GM21381 (cell line): Measurements from ENCODE around the gene ZDHHC6.
"Not testable (repeated sequence)": the region's sequence is repeated elsewhere in the genome, so short reads cannot be mapped to it uniquely, and the experiment has no call there.

ENCODE experiments used
- ATAC-seq: cut with Tn5 transposase; IDR thresholded peaks from one replicate; pipeline ENCODE4 v1.9.1; 2021; ENCODE audit warnings: mild to moderate bottlenecking, moderate library complexity; ENCODE audit not compliant: unreplicated experiment

Gene ZDHHC6

DNA sequence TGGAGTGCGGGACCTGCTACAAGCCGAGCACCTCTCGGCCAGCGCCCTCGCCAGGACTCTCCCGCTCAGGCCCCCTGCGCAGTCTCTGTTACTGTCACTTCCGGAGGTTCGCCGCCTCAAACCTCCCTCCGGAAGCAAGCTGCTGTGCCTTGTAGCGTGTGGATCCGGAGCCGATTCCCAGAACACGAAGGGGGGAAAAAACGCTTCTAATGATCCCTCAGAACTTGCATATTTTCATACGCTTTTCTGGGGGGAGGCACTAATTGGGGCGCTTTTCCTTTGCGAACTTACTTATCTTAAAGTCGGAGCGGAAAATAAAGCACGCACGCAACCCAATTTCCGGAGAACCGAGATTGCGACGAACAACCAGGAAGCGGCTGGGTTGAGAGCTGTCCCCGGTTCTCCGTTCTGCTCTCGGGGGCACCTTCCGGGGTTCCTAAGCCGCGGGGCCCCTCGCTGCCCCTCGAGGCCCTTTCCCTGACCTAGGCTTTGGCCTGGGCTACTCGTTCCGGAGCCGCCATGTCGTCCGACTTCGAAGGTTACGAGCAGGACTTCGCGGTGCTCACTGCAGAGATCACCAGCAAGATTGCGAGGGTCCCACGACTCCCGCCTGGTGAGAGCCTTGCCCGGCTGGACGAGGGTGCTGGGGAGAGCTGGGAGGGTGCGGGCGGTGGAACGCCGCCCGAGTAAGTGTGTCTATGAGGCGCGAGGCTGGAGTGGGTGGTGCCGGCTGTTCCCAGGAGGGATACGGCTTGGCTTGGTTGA, at the start of gene ZDHHC6, which contains the start of gene VTI1A:
TSS of gene ZDHHC6 (minus strand) at position 60 of the 765 bp plus-strand sequence. CDS start 1,478 bp downstream, outside the sequence.
TSS of gene VTI1A (plus strand) at position 361 of the 765 bp plus-strand sequence. CDS start at position 520, 159 bp downstream.
- peak; percentile 95 for ATAC-seq

- no peak for ATAC-seq
These were observed 46.0 kb upstream of the ZDHHC6 start for GRCh38 chr10:112492736-112493135.

DNA sequence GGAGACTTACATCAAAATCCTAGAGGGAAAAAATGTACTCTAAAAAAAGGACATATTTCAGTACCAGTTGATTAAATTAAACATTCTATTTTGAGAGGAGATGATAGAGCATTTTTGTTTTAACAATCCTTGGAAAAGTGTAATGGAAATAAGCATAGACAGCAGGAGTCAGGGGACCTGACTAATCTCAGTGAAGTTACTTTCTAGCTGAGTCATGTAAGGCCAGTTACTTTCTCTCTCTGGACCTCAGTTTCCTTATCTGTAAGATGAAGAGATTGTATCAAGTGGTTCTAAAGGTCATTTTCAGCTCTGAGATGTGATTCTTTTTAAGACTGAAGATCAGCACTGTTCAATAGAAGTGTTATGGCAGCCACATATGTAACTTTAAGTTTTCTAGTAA, 44.4 kb upstream of the ZDHHC6 start:
- no peak for ATAC-seq

- ATAC-seq, result no peak
These were observed 43.8 kb upstream of the ZDHHC6 start for GRCh38 chr10:112490545-112490944.

- ATAC-seq, result no peak
These were observed 41.2 kb upstream of the ZDHHC6 start for GRCh38 chr10:112487964-112488363.

- no peak for ATAC-seq
These were observed 37.7 kb upstream of the ZDHHC6 start for GRCh38 chr10:112484399-112484798.

DNA sequence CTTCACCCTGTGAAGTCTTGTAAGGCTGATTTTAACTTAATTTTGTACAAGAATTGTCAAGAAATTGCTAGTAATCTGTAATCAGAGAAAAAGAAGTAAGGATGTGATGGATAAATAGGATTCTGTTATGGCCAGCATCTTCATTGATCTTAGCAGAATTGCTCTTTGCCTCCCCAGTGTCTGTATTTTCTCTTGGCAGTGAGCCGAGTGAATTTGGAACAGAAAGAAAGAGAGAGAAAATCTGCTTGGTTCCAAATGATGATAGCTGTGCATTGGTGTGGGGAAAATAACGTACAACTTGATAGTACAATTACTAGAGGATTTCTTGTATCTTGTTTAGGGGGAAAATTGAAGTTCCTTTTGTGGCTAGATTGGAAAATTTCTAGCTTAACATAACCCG, 34.9 kb upstream of the ZDHHC6 start:
- ATAC-seq, result no peak

GRCh38 chr10:112475575-112476218, 29.0 kb upstream of the ZDHHC6 start:
- no peak for ATAC-seq

- peak; percentile 76 for ATAC-seq
These were observed 25.3 kb upstream of the ZDHHC6 start for GRCh38 chr10:112471878-112472487.

GRCh38 chr10:112467541-112468075, 20.9 kb upstream of the ZDHHC6 start:
- ATAC-seq, result no peak

DNA sequence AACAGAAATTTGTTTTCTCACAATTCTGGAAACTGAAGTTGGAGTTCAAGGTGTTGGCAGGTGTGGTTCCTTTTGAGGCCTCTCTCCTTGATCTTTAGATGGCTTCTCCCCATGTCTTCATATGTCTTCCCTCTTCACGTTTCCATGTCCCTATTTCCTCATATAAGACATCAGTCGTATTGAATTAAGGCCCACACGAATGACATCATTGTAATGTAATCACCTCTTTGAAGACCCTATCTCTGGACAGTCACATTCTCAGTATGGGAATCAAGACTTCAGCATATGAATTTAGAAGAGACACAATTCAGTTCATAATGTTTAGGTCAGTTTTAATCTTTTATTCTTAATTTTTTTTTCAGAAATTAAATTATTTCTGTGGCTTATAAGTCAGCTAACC, 20.1 kb upstream of the ZDHHC6 start:
- no peak for ATAC-seq

GRCh38 chr10:112465299-112465883, 18.7 kb upstream of the ZDHHC6 start:
- ATAC-seq, result no peak

DNA sequence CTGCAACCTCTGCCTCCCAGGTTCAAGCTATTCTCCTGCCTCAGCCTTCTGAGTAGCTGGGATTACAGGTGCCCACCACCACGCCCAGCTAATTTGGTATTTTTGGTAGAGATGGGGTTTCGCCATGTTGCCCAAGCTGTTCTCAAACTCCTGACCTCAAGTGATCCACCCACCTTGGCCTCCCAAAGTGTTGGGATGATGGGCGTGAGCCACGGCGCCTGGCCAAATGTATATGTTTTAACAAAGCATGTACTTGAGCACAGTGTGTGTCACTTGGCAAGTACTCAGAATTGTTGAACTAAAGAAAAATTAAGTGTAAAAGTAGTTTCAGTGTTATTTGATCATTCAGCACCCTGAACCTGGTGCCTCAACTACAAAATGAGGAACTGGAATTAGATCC, 17.4 kb upstream of the ZDHHC6 start:
- not testable (repeated sequence) for ATAC-seq

GRCh38 chr10:112461029-112461887, 14.5 kb upstream of the ZDHHC6 start:
- no peak for ATAC-seq

GRCh38 chr10:112460366-112460765, 13.7 kb upstream of the ZDHHC6 start:
- ATAC-seq, result no peak

GRCh38 chr10:112456533-112456932, 9.8 kb upstream of the ZDHHC6 start:
- no peak for ATAC-seq

DNA sequence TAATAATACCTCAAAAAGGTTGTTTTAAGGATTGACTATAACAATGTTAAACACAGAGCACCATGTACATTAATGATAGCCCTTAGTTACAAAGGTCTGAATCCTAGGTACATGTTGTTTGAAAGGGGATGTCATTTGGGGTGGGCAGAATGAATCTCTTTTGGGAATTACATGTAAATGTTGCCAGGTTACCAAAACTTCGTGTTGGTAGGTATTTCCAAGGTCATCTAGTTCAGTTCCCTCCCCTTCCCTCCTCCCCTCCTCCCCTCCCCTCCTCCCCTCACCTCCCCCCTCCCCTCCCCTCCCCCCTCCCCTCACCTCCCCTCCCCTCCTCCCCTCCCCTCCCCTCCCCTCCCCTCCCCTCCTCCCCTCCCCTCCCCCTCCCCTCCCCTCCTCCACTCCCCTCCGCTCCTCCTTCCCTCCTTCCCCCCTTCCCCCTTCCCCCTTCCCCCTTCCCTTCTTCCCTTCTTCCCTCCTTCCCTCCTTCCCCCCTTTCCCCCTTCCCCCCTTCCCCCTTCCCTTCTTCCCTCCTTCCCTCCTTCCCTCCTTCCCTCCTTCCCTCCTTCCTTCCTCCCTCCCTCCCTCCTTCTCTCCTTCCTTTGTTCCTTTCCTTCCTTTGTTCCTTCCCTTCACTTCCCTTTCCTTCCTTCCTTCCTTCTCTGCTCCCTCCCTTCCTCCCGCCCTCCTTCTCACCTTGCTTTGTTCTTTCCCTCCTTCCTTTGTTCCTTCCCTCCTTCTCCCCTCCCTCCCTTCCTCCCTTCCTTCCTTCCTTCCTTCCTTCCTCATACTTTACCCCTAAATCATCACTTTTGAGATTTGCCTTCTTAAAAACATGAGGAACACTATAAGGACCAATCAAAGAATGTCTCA, 8.4 kb upstream of the ZDHHC6 start:
- no peak for ATAC-seq

DNA sequence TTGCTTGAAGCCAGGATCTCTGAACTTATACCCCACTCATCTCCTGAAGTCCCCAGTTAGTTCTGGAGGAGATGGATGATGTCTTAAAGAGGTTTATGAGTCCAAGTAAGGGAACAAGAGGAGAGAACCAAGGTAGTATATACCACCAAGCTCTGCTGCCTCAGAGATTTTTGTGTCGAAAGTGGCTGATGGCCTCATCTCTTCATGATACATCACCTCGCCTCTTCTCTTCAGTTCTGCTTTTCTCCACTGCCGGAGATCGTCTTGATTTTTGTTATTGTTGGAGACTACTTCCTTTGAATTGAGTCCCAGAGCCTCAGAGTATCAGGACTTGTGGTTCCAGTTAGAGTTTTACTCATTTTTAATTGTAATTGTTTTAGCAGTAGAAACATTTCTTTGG, 2.2 kb upstream of the ZDHHC6 start:
- no peak for ATAC-seq

GRCh38 chr10:112447620-112447928, 860 bp upstream of the ZDHHC6 start:
- ATAC-seq, result no peak
